Fibroblast of lung (primary cell): ENCODE results near the gene CTNND2.

Experiments used
- CTCF ChIP-seq, 2 donors: IDR thresholded peaks in 1 of 2; conservative IDR thresholded peaks in 1 of 2; 1 replicate in 1 of 2; 2 replicates in 1 of 2; pipeline ENCODE4 v1.5.1; 2011 to 2012; ENCODE audit warnings: low read length in 2 of 2, control low read depth in 1 of 2, inconsistent platforms in 1 of 2, low read depth in 1 of 2, mild to moderate bottlenecking in 1 of 2
- EZH2 ChIP-seq: IDR thresholded peaks from 2 replicates; pipeline ENCODE4 v1.5.1; 2012; ENCODE audit warnings: low read length, control low read depth, mild to moderate bottlenecking; ENCODE audit errors: missing control alignments

- TF ChIP-seq CTCF (conservative IDR thresholded peaks at IDR 0.05 in 1 of 2, IDR thresholded peaks at IDR 0.05 in 1 of 2; ENCODE audit: low read depth in 1 of 2, low read length in 2 of 2) (no peak), EZH2 (no peak)
Measured at GRCh38 chr5:11760934-11761603, 143.2 kb downstream of the CTNND2 start.
